HepG2 (cell line): Measurements from ENCODE around the gene DDX10. TPM values are rescaled to one million over a fixed set of nuclear protein-coding genes. Genes with fewer than 3 reads are reported as not detected.

Source experiments
- ATAC-seq: fragments of 200-7000 bp; cut with Tn5 transposase; 3 replicates; pipeline ENCODE4 v1.9.1; 2020; ENCODE audit warnings: mild to moderate bottlenecking, moderate library complexity
- BruUV-seq: library from RNA; stranded (reverse); fragments of 400-500 nt; replicated peaks from 2 replicates; lab custom pipeline; 2021; lab: Mats Ljungman, UMichigan
- CTCF ChIA-PET: fragments of 300-600 bp; formaldehyde crosslinking; extraction: SDS; loops from one replicate; lab custom pipeline; 2021; ENCODE audit warnings: low total read pairs, inconsistent platforms, low intra/inter-chr PET ratio; lab: Yijun Ruan, JAX
- POLR2A ChIA-PET: fragments of 350-600 bp; sonication (Branson Sonifier 250); formaldehyde crosslinking; loops from one replicate; lab custom pipeline; 2020; ENCODE audit warnings: antibody characterized with exemption, inconsistent platforms; lab: Yijun Ruan, JAX
- DNase-seq: peaks from one replicate; pipeline ENCODE4 v3.0.0-alpha.2; 2015; ENCODE audit warnings: low spot score
- FAIRE-seq: peaks from 3 replicates; lab custom pipeline; 2011; peaks lifted over from hg19 to GRCh38; lab: Jason Lieb, UNC
- H2AFZ ChIP-seq: one replicate; pipeline ENCODE4 v1.6.1; 2011; ENCODE audit warnings: low read length, inconsistent platforms
- H3K27ac ChIP-seq: fragments of 300-600 bp; 3 replicates; pipeline ENCODE4 v1.8.0; 2011; ENCODE audit warnings: mixed run types, mild to moderate bottlenecking, mixed read lengths, low read length, inconsistent platforms; ENCODE audit not compliant: insufficient read depth; ENCODE audit errors: extremely low read length
- H3K27me3 ChIP-seq, 2 experiments: fragments of 200-600 bp in 1 of 2; 2 replicates in 1 of 2; 3 replicates in 1 of 2; pipeline versions ENCODE4 v1.6.0 to v1.8.0; 2011; ENCODE audit warnings: low read length in 2 of 2, mild to moderate bottlenecking in 2 of 2, moderate library complexity in 2 of 2, inconsistent platforms in 1 of 2; ENCODE audit not compliant: insufficient read depth in 2 of 2, control insufficient read depth in 1 of 2
- H3K36me3 ChIP-seq, 2 experiments: fragments of 200-600 bp in 1 of 2; replicated peaks in 1 of 2; 2 replicates in 1 of 2; 3 replicates in 1 of 2; pipeline versions ENCODE4 v1.5.1 to v1.8.0; 2011; ENCODE audit warnings: low read length in 2 of 2, inconsistent platforms in 1 of 2; ENCODE audit not compliant: insufficient read depth in 2 of 2, control insufficient read depth in 1 of 2
- H3K4me1 ChIP-seq: 2 replicates; pipeline ENCODE4 v1.5.1; 2012; ENCODE audit warnings: low read length, inconsistent platforms; ENCODE audit not compliant: insufficient read depth
- H3K4me2 ChIP-seq: 2 replicates; pipeline ENCODE4 v1.6.0; 2011; ENCODE audit warnings: low read depth, low read length, inconsistent platforms
- H3K4me3 ChIP-seq, 3 experiments: fragments of 200-600 bp in 1 of 3; sonication (generic), shearing (Covaris generic) in 1 of 3; replicated peaks in 1 of 3; 2 replicates each; pipeline ENCODE4 v1.5.1; 2011 to 2016; ENCODE audit warnings: low read length in 3 of 3, inconsistent platforms in 2 of 3, low read depth in 2 of 3, mild to moderate bottlenecking in 2 of 3, control low read depth in 1 of 3, mixed read lengths in 1 of 3; ENCODE audit not compliant: insufficient read depth in 1 of 3
- H3K79me2 ChIP-seq: one replicate; pipeline ENCODE4 v1.6.1; 2011; ENCODE audit warnings: low read length, inconsistent platforms; ENCODE audit not compliant: insufficient read depth
- H3K9ac ChIP-seq: 2 replicates; pipeline ENCODE4 v1.6.0; 2011; ENCODE audit warnings: mild to moderate bottlenecking, low read depth, low read length, inconsistent platforms; ENCODE audit not compliant: insufficient read depth
- H3K9me3 ChIP-seq: 2 replicates; pipeline ENCODE4 v1.5.1; 2012; ENCODE audit warnings: mild to moderate bottlenecking, low read length
- H4K20me1 ChIP-seq: 2 replicates; pipeline ENCODE4 v1.6.0; 2011; ENCODE audit warnings: inconsistent platforms, mild to moderate bottlenecking, low read length, moderate library complexity; ENCODE audit not compliant: insufficient read depth
- HNRNPL ChIP-seq: fragments of 200-400 bp; formaldehyde crosslinking; IDR thresholded peaks from 2 replicates; pipeline ENCODE4 v1.6.1; 2017; ENCODE audit warnings: mild to moderate bottlenecking, low read depth, low read length
- ZNF350 ChIP-seq: sonication (generic); formaldehyde crosslinking; IDR thresholded peaks from 2 replicates; pipeline ENCODE4 v1.4.0; 2020; ENCODE audit warnings: mild to moderate bottlenecking, low read depth, missing genetic modification reagents, borderline replicate concordance
- ZNF644 ChIP-seq: IDR thresholded peaks from 2 replicates; pipeline ENCODE4 v1.6.1; 2016; ENCODE audit warnings: low read depth
- WGBS: methylation state at CpG from one replicate; pipeline ENCODE4 v1.1.6; 2017; ENCODE audit warnings: low lambda C conversion rate; 5-methylcytosine and 5-hydroxymethylcytosine counted together
- in situ Hi-C: cut with HindIII; loops from 2 replicates; pipeline ENCODE4 v1.10.0; 2017; ENCODE audit warnings: low pct_unique_long_range_greater_than_20kb; ENCODE audit not compliant: extremely low pct_ligation_motif_present
- intact Hi-C: fragments of 100-400 bp; cut with micrococcal nuclease; formaldehyde crosslinking; loops from one replicate; pipeline ENCODE4 v1.10.0; 2022; ENCODE audit not compliant: unreplicated experiment
- polyA plus RNA-seq, 8 experiments: library from polyadenylated mRNA; depleted of rRNA in 3 of 8; stranded (reverse) in 7 of 8; unstranded in 1 of 8; fragments of >200 nt; fragmentation: Illumina TruSeq in 4 of 8; extraction: Trizol in 4 of 8; gene quantifications; 2 replicates each; pipeline versions ENCODE4 v1.2.1 to v1.2.3, GENCODE V29; 2011 to 2016; ENCODE audit warnings: low read depth in 4 of 8, missing spikeins in 1 of 8, mixed read lengths in 1 of 8; ENCODE audit not compliant: insufficient read depth in 1 of 8
- total RNA-seq, 5 experiments: library from RNA; depleted of rRNA; stranded (reverse); fragments of >200 nt; fragmentation: Illumina TruSeq; extraction: Trizol; gene quantifications; 2 replicates each; pipeline ENCODE4 v1.2.3, GENCODE V29; 2016; ENCODE audit warnings: low read depth in 1 of 5
- TF ChIP-seq, protein P1 (sequence below): sonication (generic); formaldehyde crosslinking; IDR thresholded peaks from one replicate; pipeline ENCODE4 v1.5.1; 2020; ENCODE audit warnings: mild to moderate bottlenecking, missing genetic modification reagents; ENCODE audit errors: not compliant biosample characterization

DDX10 gene
- total and polyA plus RNA-seq, 2 of the 13 experiments (the other 11 are each of a cell fraction or from before 2014, with no cell fraction given) = 17.0 to 32.0 TPM

DNA sequence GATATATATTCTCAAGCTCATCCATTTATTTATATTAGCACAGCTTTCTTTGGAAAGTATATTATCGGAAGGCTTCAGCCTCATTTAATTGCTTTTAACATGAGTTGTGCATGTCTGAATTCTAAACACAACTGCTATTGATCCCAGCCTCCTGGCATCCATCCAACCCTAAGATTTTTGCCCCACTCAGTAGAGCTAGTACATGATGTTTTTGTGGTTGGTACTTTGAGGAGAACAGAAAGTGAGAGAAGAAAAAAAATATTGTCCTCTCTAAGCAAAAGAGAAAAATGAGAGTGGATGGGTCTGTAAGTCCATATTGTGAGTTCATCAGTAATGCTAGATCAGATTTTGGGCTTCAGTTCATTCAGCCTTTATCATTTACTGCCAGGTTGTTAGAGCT, 198.7 kb downstream of the DDX10 start:
- H4K20me1 ChIP-seq = no peaks in the 10 kb centered on the region
- no peak overlapping the region for H3K27ac ChIP-seq
- H3K9ac ChIP-seq = no peak overlapping the region
- H3K36me3 ChIP-seq = no peaks in the 10 kb centered on the region; a peak in 1 of 5 replicates
- POLR2A ChIA-PET = no interaction called here
- FAIRE-seq (no peak), ATAC-seq (no peak), DNase-seq (no peak)
- no peaks in the 10 kb centered on the region for H3K27me3 ChIP-seq
- in situ Hi-C loops = no loop called here
- intact Hi-C loops = no loop called here
- H3K79me2 ChIP-seq = no peaks in the 10 kb centered on the region
- no peaks in the 10 kb centered on the region for H3K4me1 ChIP-seq
- no peak overlapping the region for H3K4me3 ChIP-seq
- no peak overlapping the region for H3K4me2 ChIP-seq
- CTCF ChIA-PET = no interaction called here
- H2AFZ ChIP-seq = no peak overlapping the region
- no peak for TF ChIP-seq HNRNPL
- TF ChIP-seq, protein P1, sequence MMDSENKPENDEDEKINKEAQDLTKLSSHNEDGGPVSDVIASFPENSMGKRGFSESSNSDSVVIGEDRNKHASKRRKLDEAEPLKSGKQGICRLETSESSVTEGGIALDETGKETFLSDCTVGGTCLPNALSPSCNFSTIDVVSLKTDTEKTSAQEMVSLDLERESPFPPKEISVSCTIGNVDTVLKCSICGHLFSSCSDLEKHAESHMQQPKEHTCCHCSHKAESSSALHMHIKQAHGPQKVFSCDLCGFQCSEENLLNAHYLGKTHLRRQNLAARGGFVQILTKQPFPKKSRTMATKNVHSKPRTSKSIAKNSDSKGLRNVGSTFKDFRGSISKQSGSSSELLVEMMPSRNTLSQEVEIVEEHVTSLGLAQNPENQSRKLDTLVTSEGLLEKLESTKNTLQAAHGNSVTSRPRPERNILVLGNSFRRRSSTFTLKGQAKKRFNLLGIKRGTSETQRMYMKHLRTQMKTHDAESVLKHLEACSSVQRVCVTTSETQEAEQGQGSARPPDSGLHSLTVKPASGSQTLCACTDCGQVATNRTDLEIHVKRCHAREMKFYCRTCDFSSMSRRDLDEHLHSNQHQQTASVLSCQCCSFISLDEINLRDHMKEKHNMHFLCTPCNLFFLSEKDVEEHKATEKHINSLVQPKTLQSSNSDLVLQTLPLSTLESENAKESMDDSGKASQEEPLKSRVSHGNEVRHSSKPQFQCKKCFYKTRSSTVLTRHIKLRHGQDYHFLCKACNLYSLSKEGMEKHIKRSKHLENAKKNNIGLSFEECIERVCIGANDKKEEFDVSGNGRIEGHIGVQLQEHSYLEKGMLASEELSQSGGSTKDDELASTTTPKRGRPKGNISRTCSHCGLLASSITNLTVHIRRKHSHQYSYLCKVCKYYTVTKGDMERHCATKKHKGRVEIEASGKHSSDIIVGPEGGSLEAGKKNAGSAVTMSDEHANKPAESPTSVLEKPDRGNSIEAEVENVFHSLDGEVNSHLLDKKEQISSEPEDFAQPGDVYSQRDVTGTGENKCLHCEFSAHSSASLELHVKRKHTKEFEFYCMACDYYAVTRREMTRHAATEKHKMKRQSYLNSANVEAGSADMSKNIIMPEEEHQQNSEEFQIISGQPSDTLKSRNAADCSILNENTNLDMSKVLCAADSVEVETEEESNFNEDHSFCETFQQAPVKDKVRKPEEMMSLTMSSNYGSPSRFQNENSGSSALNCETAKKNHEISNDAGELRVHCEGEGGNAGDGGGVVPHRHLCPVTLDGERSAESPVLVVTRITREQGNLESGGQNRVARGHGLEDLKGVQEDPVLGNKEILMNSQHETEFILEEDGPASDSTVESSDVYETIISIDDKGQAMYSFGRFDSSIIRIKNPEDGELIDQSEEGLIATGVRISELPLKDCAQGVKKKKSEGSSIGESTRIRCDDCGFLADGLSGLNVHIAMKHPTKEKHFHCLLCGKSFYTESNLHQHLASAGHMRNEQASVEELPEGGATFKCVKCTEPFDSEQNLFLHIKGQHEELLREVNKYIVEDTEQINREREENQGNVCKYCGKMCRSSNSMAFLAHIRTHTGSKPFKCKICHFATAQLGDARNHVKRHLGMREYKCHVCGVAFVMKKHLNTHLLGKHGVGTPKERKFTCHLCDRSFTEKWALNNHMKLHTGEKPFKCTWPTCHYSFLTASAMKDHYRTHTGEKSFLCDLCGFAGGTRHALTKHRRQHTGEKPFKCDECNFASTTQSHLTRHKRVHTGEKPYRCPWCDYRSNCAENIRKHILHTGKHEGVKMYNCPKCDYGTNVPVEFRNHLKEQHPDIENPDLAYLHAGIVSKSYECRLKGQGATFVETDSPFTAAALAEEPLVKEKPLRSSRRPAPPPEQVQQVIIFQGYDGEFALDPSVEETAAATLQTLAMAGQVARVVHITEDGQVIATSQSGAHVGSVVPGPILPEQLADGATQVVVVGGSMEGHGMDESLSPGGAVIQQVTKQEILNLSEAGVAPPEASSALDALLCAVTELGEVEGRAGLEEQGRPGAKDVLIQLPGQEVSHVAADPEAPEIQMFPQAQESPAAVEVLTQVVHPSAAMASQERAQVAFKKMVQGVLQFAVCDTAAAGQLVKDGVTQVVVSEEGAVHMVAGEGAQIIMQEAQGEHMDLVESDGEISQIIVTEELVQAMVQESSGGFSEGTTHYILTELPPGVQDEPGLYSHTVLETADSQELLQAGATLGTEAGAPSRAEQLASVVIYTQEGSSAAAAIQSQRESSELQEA (CRISPR knock-in tag) = no peak
- TF ChIP-seq ZNF350 (CRISPR knock-in tag) = no peak
- TF ChIP-seq ZNF644 (CRISPR knock-in tag) = no peak
- no TSS peak for BruUV-seq
- 98% methylated on average over 1 of the region's 1 CpG for WGBS
- no peaks in the 10 kb centered on the region for H3K9me3 ChIP-seq
